ENCODE measurements around the gene AGBL4. TPM values are rescaled to one million over a fixed set of nuclear protein-coding genes. Genes with fewer than 3 reads are reported as not detected.
A peak's percentile ranks its signal among the peaks of the same experiment; 100 is the strongest.

Gene AGBL4
- total RNA-seq, 1 donor from 2014 or later: not detected

DNA sequence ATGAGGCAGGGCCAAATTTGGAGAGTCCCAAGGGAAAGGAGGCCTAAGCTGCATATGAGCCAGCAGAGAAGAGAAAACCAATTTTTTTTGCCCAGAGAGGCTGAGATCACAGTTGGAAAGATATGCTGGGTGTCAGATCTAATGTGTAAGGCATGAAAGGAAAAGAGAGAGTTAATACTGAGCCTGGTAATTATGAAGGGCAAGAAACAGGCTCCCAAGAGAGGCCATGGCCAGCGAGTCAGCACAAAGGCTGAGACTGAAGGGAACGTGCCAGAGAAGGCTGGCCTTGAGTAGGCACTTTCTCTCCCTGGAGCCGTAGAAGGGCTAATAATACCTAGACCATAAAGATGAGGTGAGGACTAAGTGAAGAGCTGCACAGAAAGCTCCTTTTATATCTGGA, 1215.3 kb downstream of the AGBL4 start:
- Mint-ChIP-seq H3K9me3 (peaks cover 3% of the 10 kb centered on the region), H3K4me3 (no peak overlapping the region), H3K27ac (no peak overlapping the region), H3K36me3 (ENCODE audit: low read depth) (no peaks in the 10 kb centered on the region), H3K27me3 (ENCODE audit: insufficient read depth) (peaks cover 2% of the 10 kb centered on the region), H3K4me1 (ENCODE audit: low read depth) (no peaks in the 10 kb centered on the region)
- intact Hi-C loops (cut with micrococcal nuclease): no loop called here
- no peak for DNase-seq (ENCODE audit: low spot score)

DNA sequence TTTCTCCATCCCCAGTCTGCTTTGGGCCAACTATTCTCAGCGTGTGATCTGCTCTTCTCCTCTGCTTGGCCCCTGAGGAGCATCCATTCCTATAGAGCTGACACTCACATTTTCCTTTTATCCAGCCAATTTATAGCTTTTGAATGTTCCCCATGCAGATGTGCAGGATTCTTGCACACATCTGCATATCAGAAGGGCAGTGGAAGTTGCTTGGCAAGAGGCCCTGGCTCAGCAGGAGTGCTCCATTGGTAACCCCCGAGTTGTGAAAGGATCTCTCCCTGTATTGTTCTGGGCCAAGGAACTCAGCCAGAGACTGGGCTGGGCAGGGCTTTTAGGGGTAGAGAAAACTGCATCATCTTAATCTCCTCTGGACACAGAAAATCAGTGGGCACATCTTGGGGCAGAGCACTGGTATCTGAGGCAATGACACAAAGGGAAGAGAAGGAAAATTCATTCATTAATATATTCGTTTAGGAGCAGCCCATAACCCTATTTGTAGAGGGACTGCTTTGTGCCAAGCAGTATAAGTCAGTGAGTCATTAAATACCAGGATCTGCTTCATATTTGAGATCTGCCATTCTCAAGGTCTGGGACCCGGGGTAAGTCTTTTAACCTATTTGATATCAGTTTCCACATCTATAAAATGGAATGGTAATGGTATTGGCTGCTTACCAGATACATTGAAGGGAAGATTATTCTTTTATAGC, 1216.0 kb downstream of the AGBL4 start:
- DNase-seq (ENCODE audit: low spot score): no peak
- intact Hi-C loops (cut with micrococcal nuclease): no loop called here
- H3K27ac Mint-ChIP-seq: no peak overlapping the region
- no peaks in the 10 kb centered on the region for H3K36me3 Mint-ChIP-seq (ENCODE audit: low read depth)
- H3K27me3 Mint-ChIP-seq (ENCODE audit: insufficient read depth): no peaks in the 10 kb centered on the region
- H3K4me1 Mint-ChIP-seq (ENCODE audit: low read depth): no peaks in the 10 kb centered on the region
- no peak overlapping the region for H3K4me3 Mint-ChIP-seq
- H3K9me3 Mint-ChIP-seq: peaks cover 3% of the 10 kb centered on the region

DNA sequence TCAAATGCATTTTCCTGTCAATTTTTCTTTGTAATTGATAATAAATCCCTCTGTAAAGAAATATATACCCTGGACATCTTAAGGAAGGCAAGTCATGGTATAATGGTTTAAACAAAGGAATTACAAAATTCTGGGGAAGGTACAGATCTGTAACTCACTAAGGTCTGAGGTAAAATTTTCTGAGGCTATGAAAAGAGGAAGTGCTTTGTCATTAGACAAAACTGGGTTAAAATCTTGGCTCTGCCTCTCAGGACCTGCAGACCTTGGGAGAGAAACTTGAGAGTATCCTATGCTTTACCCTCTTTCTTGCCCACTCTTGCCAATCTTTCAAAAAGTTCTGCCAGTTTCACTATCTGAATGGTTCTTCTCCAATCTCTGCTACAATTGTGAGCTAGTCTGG, 1220.3 kb downstream of the AGBL4 start:
- H3K9me3 Mint-ChIP-seq: no peaks in the 10 kb centered on the region
- peaks cover 4% of the 10 kb centered on the region for H3K27me3 Mint-ChIP-seq (ENCODE audit: insufficient read depth)
- no peaks in the 10 kb centered on the region for H3K36me3 Mint-ChIP-seq (ENCODE audit: low read depth)
- intact Hi-C loops (cut with micrococcal nuclease): no loop called here
- H3K27ac Mint-ChIP-seq: no peak overlapping the region
- no peak overlapping the region for H3K4me3 Mint-ChIP-seq
- no peak for DNase-seq (ENCODE audit: low spot score)
- no peaks in the 10 kb centered on the region for H3K4me1 Mint-ChIP-seq (ENCODE audit: low read depth)

GRCh38 chr1:48794816-48795215, 1228.9 kb downstream of the AGBL4 start:
- Mint-ChIP-seq H3K9me3 (no peaks in the 10 kb centered on the region), H3K27me3 (ENCODE audit: insufficient read depth) (peaks cover 5% of the 10 kb centered on the region), H3K27ac (no peak overlapping the region), H3K4me1 (ENCODE audit: low read depth) (peaks cover 23% of the 10 kb centered on the region), H3K4me3 (no peak overlapping the region), H3K36me3 (ENCODE audit: low read depth) (no peaks in the 10 kb centered on the region)
- no peak for DNase-seq (ENCODE audit: low spot score)
- intact Hi-C loops (cut with micrococcal nuclease): no loop called here

- H3K27ac Mint-ChIP-seq: no peak overlapping the region
- no peaks in the 10 kb centered on the region for H3K9me3 Mint-ChIP-seq
- H3K4me1 Mint-ChIP-seq (ENCODE audit: low read depth): peaks cover 27% of the 10 kb centered on the region
- H3K27me3 Mint-ChIP-seq (ENCODE audit: insufficient read depth): peaks cover 1% of the 10 kb centered on the region
- intact Hi-C loops (cut with micrococcal nuclease): no loop called here
- DNase-seq (ENCODE audit: low spot score): no peak
- no peaks in the 10 kb centered on the region for H3K36me3 Mint-ChIP-seq (ENCODE audit: low read depth)
- H3K4me3 Mint-ChIP-seq: no peak overlapping the region
Measured at GRCh38 chr1:48793863-48794262, 1229.9 kb downstream of the AGBL4 start.

DNA sequence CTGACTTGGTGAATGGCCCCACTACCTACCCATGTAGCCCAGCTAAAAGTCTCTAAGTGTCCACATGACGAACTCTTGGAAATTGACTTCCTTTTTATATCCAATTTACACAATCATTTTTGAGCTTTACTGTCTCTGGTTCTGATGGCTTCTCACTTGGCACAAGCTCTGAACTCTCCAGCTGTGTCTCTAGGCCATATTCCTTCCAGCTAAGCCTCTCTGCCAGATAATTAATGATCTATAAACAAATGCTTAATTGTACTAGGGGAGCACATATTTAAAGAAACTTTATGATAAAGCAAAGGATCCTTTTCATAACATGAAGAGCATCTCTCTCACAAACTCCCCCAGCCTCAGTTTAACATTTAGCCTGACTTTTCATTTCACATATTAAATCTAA, 1230.8 kb downstream of the AGBL4 start:
- Mint-ChIP-seq H3K36me3 (ENCODE audit: low read depth) (no peaks in the 10 kb centered on the region), H3K4me3 (no peak overlapping the region), H3K4me1 (ENCODE audit: low read depth) (peaks cover 35% of the 10 kb centered on the region), H3K9me3 (no peaks in the 10 kb centered on the region), H3K27ac (no peak overlapping the region), H3K27me3 (ENCODE audit: insufficient read depth) (peaks cover 1% of the 10 kb centered on the region)
- DNase-seq (ENCODE audit: low spot score): no peak
- intact Hi-C loops (cut with micrococcal nuclease): no loop called here

- peaks cover 44% of the 10 kb centered on the region for H3K4me1 Mint-ChIP-seq (ENCODE audit: low read depth)
- H3K9me3 Mint-ChIP-seq: no peaks in the 10 kb centered on the region
- no peak for DNase-seq (ENCODE audit: low spot score)
- H3K27me3 Mint-ChIP-seq (ENCODE audit: insufficient read depth): peaks cover 1% of the 10 kb centered on the region
- no peak overlapping the region for H3K27ac Mint-ChIP-seq
- no peak overlapping the region for H3K4me3 Mint-ChIP-seq
- no peaks in the 10 kb centered on the region for H3K36me3 Mint-ChIP-seq (ENCODE audit: low read depth)
- intact Hi-C loops (cut with micrococcal nuclease): loop anchor here (2.0 kb wide), 1 partner anchor 14 kb away; the partner anchor contains the start of gene BEND5
Measured at GRCh38 chr1:48790397-48790796, 1233.4 kb downstream of the AGBL4 start.

GRCh38 chr1:48789903-48790302, 1233.9 kb downstream of the AGBL4 start:
- H3K4me3 Mint-ChIP-seq: no peak overlapping the region
- H3K27ac Mint-ChIP-seq: peak overlapping the region; percentile 30
- peaks cover 41% of the 10 kb centered on the region for H3K4me1 Mint-ChIP-seq (ENCODE audit: low read depth)
- intact Hi-C loops (cut with micrococcal nuclease): loop anchor here (2.0 kb wide), 1 partner anchor 13 kb away; the partner anchor contains the start of gene BEND5
- no peak for DNase-seq (ENCODE audit: low spot score)
- H3K36me3 Mint-ChIP-seq (ENCODE audit: low read depth): no peaks in the 10 kb centered on the region
- no peaks in the 10 kb centered on the region for H3K9me3 Mint-ChIP-seq
- H3K27me3 Mint-ChIP-seq (ENCODE audit: insufficient read depth): peaks cover 1% of the 10 kb centered on the region

DNA sequence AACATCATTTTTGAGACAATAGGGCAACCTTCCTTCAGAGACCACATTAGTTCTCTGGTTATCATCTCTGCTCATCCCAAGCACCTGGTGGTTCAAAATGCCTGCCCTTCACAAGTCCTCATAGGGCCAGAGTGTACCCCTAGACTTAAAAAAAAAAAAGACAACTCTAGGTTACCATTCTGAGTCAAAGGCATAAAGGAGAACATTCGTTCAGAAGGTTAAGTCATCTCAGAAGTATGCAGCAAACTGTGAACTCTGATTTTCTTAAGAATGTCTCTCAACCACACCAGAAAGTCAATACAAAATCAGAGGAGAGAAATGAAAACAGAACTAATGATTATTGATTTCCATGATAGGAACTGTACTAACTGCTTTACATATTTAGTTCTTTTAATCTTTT, 1237.9 kb downstream of the AGBL4 start:
- intact Hi-C loops (cut with micrococcal nuclease): no loop called here
- Mint-ChIP-seq H3K36me3 (ENCODE audit: low read depth) (no peaks in the 10 kb centered on the region), H3K27me3 (ENCODE audit: insufficient read depth) (no peaks in the 10 kb centered on the region), H3K4me3 (no peak overlapping the region), H3K27ac (peak overlapping the region; percentile 48), H3K9me3 (no peaks in the 10 kb centered on the region), H3K4me1 (ENCODE audit: low read depth) (peaks cover 32% of the 10 kb centered on the region)
- no peak for DNase-seq (ENCODE audit: low spot score)

- no peak overlapping the region for H3K4me3 Mint-ChIP-seq
- DNase-seq (ENCODE audit: low spot score): no peak
- no peak overlapping the region for H3K27ac Mint-ChIP-seq
- H3K27me3 Mint-ChIP-seq (ENCODE audit: insufficient read depth): peaks cover 3% of the 10 kb centered on the region
- no peaks in the 10 kb centered on the region for H3K36me3 Mint-ChIP-seq (ENCODE audit: low read depth)
- no peaks in the 10 kb centered on the region for H3K9me3 Mint-ChIP-seq
- H3K4me1 Mint-ChIP-seq (ENCODE audit: low read depth): peaks cover 17% of the 10 kb centered on the region
- intact Hi-C loops (cut with micrococcal nuclease): no loop called here
Measured at GRCh38 chr1:48784301-48784700, 1239.5 kb downstream of the AGBL4 start.

DNA sequence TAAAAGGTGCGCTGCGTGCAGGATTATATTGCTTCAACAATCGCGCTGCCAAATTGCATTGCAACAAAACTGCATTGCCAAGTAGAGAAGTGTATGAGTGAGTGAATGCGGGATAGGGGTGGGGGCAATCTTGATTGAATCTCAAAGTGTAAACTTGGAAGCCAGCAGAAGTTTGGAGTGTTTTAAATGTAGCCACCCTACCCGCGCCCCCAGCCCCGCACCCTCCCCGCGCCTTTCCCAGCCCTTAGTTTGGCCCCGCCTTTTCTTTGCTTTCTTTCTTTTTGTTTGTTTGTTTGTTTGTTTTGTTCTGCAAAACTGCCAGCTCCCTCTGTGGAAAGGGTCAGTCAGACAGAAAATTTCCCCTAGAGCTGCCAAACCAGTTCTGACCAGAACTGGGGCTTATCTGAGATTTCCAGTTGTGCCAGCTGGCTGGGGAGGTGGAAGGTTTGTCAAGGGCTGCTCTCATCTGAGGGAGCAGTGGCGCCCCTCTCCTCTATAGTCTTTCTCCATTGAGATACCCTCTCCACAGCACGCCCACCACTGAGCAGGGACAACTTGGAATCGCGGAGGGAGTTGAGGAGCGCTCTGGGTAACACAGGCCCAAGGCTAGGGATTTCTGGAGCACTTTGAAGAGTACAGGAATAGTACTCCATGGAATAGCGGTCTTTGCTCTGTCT, 1246.4 kb downstream of the AGBL4 start:
- Mint-ChIP-seq H3K27ac (peak overlapping the region; percentile 45), H3K4me3 (peak overlapping the region; percentile 89), H3K36me3 (ENCODE audit: low read depth) (peaks cover 4% of the 10 kb centered on the region), H3K4me1 (ENCODE audit: low read depth) (peaks cover 39% of the 10 kb centered on the region), H3K27me3 (ENCODE audit: insufficient read depth) (peaks cover 10% of the 10 kb centered on the region), H3K9me3 (no peaks in the 10 kb centered on the region)
- DNase-seq (ENCODE audit: low spot score): no peak
- intact Hi-C loops (cut with micrococcal nuclease): loop anchor here (2.0 kb wide), 1 partner anchor 13 kb away; no protein-coding TSS in a partner anchor

GRCh38 chr1:48776393-48777218, 1247.1 kb downstream of the AGBL4 start, which contains the start of gene BEND5:
Gene BEND5 (minus strand): TSS chr1:48776891. CDS start chr1:48776831, 60 bp downstream.
- Mint-ChIP-seq H3K4me3 (peak within 1 kb of the TSS; percentile 89), H3K27me3 (ENCODE audit: insufficient read depth) (peaks cover 10% of the 10 kb centered on the region), H3K4me1 (ENCODE audit: low read depth) (peaks cover 45% of the 10 kb centered on the region), H3K27ac (peak within 1 kb of the TSS; percentile 74), H3K9me3 (no peaks in the 10 kb centered on the region), H3K36me3 (ENCODE audit: low read depth) (peaks cover 7% of the 10 kb centered on the region)
- intact Hi-C loops (cut with micrococcal nuclease): loop anchor here (2.0 kb wide), 1 partner anchor 14 kb away; no protein-coding TSS in a partner anchor
- DNase-seq (ENCODE audit: low spot score): peak; percentile 33

All from activated T-helper 1 cell treated with anti-CD3 and anti-CD28 coated beads, Interleukin-12 subunit alpha, Interleukin-12 subunit beta, Interleukin-2, Interleukin-4 antibody, amounts not matched to agents 30 ng/mL and 10 ng/mL and 1 ng/mL, durations not matched to agents 14 hours and 24 hours and 36 hours (primary cell).